SU-DHL-6 (cell line): ENCODE data around the gene DIO3.

ENCODE experiments used
- H2AFZ ChIP-seq: fragments of 200-600 bp; sonication (generic); 2 replicates; pipeline ENCODE4 v1.6.1; 2014; ENCODE audit warnings: low read depth, mild to moderate bottlenecking, moderate library complexity, mixed read lengths, antibody characterized with exemption, low read length; ENCODE audit not compliant: severe bottlenecking
- H3F3A ChIP-seq: fragments of 200-600 bp; shearing (Covaris generic); 2 replicates; pipeline ENCODE4 v1.6.0; 2016; ENCODE audit warnings: antibody characterized with exemption, mild to moderate bottlenecking; ENCODE audit not compliant: insufficient read depth
- H3K27ac ChIP-seq: fragments of 200-600 bp; sonication (generic); 2 replicates; pipeline ENCODE4 v1.5.1; 2016; ENCODE audit warnings: low read depth, mild to moderate bottlenecking, low read length, moderate library complexity, mixed read lengths
- H3K27me3 ChIP-seq: fragments of 200-600 bp; sonication (generic), shearing (Covaris generic); 2 replicates; pipeline ENCODE4 v1.6.0; 2014; ENCODE audit warnings: mild to moderate bottlenecking, low read length
- H3K36me3 ChIP-seq: fragments of 200-600 bp; sonication (generic); 2 replicates; pipeline ENCODE4 v1.6.1; 2014; ENCODE audit warnings: mild to moderate bottlenecking, low read length, mixed read lengths
- H3K4me2 ChIP-seq: fragments of 300-600, 200-600 bp; shearing (Covaris generic), sonication (generic); 2 replicates; pipeline ENCODE4 v1.6.0; 2014; ENCODE audit warnings: low read length, low read depth, mild to moderate bottlenecking; ENCODE audit not compliant: poor library complexity, severe bottlenecking
- H3K4me3 ChIP-seq: fragments of 200-600 bp; sonication (generic); 2 replicates; pipeline ENCODE4 v1.5.1; 2014; ENCODE audit warnings: antibody characterized with exemption, low read length, mild to moderate bottlenecking, mixed read lengths; ENCODE audit not compliant: insufficient read depth, poor library complexity, severe bottlenecking
- H3K79me2 ChIP-seq: fragments of 200-600 bp; sonication (generic); 2 replicates; pipeline ENCODE4 v1.6.1; 2014; ENCODE audit warnings: mild to moderate bottlenecking, low read length, moderate library complexity; ENCODE audit not compliant: insufficient read depth
- H3K9ac ChIP-seq: fragments of 200-600 bp; sonication (generic); 2 replicates; pipeline ENCODE4 v1.7.0; 2014; ENCODE audit warnings: mild to moderate bottlenecking, low read length
- H3K9me2 ChIP-seq: fragments of 200-600 bp; sonication (generic); replicated peaks from 2 replicates; pipeline ENCODE4 v1.6.1; 2014; ENCODE audit warnings: low read length; ENCODE audit not compliant: insufficient read depth
- H3K9me3 ChIP-seq: fragments of 200-600 bp; sonication (generic); 2 replicates; pipeline ENCODE4 v1.6.1; 2014; ENCODE audit warnings: low read length, mixed read lengths; ENCODE audit not compliant: insufficient read depth
- H4K20me1 ChIP-seq: fragments of 200-600 bp; sonication (generic); 2 replicates; pipeline ENCODE4 v1.6.1; 2014; ENCODE audit warnings: low read depth, mild to moderate bottlenecking, antibody characterized with exemption, low read length, moderate library complexity, mixed read lengths
- EZH2phosphoT487 ChIP-seq: fragments of 200-600 bp; sonication (generic), shearing (Covaris generic); conservative IDR thresholded peaks from 2 replicates; pipeline ENCODE4 v1.6.1; 2018; ENCODE audit warnings: mild to moderate bottlenecking, antibody characterized with exemption, low read length, moderate library complexity, mixed read lengths
- TF ChIP-seq, protein P1 (sequence below): fragments of 200-600 bp; sonication (generic); IDR thresholded peaks from one replicate; pipeline ENCODE4 v1.5.1; 2017; ENCODE audit warnings: antibody characterized with exemption, mild to moderate bottlenecking, low read length, moderate library complexity; ENCODE audit not compliant: insufficient read depth, poor library complexity, severe bottlenecking

The DIO3 gene

DNA sequence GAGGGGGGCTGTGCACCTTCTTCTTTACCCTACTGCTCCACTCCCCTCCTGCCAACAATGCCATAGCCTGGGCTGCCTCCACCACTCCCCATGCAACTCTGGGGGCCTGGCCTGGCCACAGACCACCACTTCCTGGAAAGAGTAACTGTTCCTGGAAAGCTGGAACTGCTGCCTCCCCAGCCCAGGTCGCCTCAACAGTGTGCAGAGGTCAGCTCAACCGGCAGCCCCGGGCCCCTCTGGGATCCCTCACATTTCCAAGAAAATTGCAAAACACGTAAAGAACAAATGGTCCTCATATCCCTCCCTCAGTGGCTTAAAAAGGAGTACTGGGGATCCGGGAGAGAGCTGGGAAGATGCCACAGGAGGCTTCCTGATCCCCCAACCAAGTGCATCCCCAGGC, 22.4 kb upstream of the DIO3 start:
- Histone ChIP-seq H3K79me2 (no peaks in the 10 kb centered on the region), H3K9me2 (no peaks in the 10 kb centered on the region), H3K9ac (no peak overlapping the region), H2AFZ (no peak overlapping the region), H3K4me2 (no peak overlapping the region), H3K27me3 (no peaks in the 10 kb centered on the region), H3F3A (no peaks in the 10 kb centered on the region), H4K20me1 (no peaks in the 10 kb centered on the region), H3K36me3 (no peaks in the 10 kb centered on the region), H3K9me3 (no peaks in the 10 kb centered on the region), H3K27ac (no peak overlapping the region), H3K4me3 (no peak overlapping the region)
- TF ChIP-seq, protein P1, sequence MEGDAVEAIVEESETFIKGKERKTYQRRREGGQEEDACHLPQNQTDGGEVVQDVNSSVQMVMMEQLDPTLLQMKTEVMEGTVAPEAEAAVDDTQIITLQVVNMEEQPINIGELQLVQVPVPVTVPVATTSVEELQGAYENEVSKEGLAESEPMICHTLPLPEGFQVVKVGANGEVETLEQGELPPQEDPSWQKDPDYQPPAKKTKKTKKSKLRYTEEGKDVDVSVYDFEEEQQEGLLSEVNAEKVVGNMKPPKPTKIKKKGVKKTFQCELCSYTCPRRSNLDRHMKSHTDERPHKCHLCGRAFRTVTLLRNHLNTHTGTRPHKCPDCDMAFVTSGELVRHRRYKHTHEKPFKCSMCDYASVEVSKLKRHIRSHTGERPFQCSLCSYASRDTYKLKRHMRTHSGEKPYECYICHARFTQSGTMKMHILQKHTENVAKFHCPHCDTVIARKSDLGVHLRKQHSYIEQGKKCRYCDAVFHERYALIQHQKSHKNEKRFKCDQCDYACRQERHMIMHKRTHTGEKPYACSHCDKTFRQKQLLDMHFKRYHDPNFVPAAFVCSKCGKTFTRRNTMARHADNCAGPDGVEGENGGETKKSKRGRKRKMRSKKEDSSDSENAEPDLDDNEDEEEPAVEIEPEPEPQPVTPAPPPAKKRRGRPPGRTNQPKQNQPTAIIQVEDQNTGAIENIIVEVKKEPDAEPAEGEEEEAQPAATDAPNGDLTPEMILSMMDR = no peak
- no peak for TF ChIP-seq EZH2phosphoT487

DNA sequence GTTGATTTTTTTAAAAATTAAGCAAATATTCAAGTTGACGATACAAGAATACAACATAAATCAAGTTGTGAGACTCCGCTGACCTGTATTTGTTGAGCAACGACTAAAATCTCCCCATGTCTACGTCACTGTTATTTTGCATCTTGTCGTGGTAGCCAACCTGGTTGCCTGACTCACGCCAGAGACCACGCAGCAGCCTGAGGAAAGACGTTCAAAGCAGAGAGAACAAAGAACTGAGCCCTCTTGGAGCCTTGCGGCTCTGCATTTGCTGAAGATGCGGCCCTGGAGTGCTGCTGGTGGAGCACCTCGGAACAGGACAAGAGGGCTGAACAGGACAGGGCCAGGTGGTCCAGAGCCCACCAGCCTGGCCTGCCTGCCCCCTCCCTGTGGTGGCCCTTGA, 21.4 kb upstream of the DIO3 start:
- Histone ChIP-seq H3F3A (no peaks in the 10 kb centered on the region), H3K27me3 (no peaks in the 10 kb centered on the region), H3K9me3 (no peaks in the 10 kb centered on the region), H3K4me3 (no peak overlapping the region), H4K20me1 (no peaks in the 10 kb centered on the region), H3K27ac (no peak overlapping the region), H3K9ac (no peak overlapping the region), H3K4me2 (no peak overlapping the region), H2AFZ (no peak overlapping the region), H3K36me3 (no peaks in the 10 kb centered on the region), H3K9me2 (no peaks in the 10 kb centered on the region), H3K79me2 (no peaks in the 10 kb centered on the region)
- TF ChIP-seq, protein P1 = no peak
- no peak for TF ChIP-seq EZH2phosphoT487

DNA sequence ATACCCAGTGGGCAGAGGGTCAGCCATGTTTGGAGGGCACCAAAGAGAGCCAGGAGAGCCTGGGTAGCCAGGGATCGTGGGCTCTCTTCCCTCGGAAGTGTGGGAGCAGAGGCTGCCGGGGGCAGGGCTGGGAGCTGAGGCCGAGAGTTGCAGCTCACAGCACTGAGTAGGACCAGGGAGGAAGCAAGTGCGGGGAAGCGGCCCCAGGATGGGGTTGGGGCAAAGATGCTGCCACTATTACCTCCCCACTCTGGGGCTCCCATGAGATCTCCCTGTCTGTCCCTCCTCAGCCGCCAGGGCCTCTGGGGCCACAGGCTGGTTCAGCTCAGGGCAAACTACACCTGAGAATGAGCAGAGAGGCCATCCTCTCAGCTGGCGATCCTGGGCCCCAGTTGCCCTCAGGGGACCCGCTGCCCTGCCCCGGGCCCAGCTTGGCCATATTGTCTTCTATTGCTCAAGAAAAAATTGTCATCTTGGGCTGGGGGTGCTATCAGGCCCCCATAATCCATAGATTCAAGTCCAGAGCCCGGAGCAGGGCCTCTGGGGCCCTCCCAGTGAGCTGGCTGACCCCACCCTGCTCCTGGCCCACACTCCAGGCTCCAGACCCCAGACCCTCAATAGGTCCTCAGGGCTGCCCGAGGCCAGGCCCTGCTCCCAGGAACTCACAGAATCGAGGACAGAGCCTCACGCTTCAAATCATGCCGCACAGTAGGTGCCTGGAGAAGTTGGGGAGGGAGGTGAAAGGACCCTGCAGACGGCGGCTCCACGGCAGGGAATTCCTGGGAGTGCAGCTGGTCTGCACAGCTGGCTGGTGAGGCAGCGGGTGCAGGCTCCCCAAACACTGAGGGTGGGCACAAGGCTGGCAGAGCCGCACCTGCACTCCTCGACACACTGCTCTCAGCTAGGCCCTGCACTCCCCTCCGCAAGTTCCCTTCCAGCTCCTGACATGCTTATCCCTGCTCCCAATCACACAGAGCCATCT, 20.5 kb upstream of the DIO3 start:
- Histone ChIP-seq H3K9ac (no peak overlapping the region), H3K4me2 (no peak overlapping the region), H3K79me2 (no peaks in the 10 kb centered on the region), H3K27me3 (no peaks in the 10 kb centered on the region), H3K36me3 (no peaks in the 10 kb centered on the region), H3K4me3 (no peak overlapping the region), H4K20me1 (no peaks in the 10 kb centered on the region), H3K9me2 (no peaks in the 10 kb centered on the region), H3K9me3 (no peaks in the 10 kb centered on the region), H2AFZ (no peak overlapping the region), H3K27ac (no peak overlapping the region), H3F3A (no peaks in the 10 kb centered on the region)
- TF ChIP-seq EZH2phosphoT487 = no peak
- TF ChIP-seq, protein P1 = no peak
